HG03060 (cell line): ENCODE data around the gene HOXB2.

ENCODE experiments used
- ATAC-seq: cut with Tn5 transposase; IDR thresholded peaks from one replicate; pipeline ENCODE4 v1.9.1; 2021; ENCODE audit warnings: low read depth, moderate number of reproducible peaks; ENCODE audit not compliant: unreplicated experiment

The HOXB2 gene

DNA sequence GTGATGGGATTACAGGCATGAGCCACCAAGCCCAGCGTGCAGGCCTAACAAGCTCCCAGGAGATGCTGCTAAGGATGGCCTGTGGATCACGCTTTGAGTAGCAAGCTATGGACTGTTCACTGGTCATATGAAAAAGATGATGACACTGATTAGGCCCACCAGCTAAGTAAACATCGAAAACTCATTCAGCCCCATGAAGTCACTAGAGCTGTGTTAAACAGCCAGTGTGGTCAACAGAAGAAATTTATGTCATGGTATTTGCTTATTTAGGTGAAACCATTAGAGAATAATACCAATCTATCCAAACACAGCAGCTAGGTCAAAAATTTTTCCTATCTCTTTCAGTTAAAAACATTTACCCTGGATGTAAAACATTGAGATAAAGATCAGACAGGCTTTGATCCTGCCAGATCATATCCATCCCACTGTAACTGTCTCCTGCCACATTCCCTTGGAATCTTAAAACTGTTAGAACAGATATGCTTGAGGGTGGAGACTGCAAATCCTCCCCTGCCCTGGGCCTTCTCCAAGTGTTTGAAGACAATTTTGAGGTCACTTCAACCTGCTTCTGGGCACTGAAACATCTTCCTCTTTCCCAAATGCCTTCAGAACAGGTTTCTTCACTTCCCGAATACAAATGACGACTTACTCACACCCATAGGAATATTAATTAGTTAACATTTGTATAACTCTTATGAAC, 45.0 kb downstream of the HOXB2 start:
- no peak for ATAC-seq

DNA sequence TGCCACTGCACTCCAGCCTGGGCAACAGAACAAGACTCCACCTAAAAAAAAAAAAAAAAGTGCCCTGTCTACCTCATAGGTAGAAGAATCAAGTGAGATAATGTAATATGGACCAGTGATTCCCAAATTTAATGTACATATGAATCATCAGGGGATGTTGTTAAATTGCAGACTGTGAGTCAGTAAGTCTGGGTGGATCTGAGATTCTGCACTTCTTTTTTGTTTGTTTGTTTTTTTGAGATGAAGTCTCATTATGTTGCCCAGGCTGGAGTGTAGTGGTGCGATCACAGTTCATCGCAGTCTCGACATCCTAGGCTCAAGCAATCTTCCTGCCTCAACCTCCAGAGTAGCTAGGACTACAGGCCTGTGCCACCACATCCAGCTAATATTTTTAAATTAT, 45.7 kb downstream of the HOXB2 start:
- ATAC-seq: no peak

DNA sequence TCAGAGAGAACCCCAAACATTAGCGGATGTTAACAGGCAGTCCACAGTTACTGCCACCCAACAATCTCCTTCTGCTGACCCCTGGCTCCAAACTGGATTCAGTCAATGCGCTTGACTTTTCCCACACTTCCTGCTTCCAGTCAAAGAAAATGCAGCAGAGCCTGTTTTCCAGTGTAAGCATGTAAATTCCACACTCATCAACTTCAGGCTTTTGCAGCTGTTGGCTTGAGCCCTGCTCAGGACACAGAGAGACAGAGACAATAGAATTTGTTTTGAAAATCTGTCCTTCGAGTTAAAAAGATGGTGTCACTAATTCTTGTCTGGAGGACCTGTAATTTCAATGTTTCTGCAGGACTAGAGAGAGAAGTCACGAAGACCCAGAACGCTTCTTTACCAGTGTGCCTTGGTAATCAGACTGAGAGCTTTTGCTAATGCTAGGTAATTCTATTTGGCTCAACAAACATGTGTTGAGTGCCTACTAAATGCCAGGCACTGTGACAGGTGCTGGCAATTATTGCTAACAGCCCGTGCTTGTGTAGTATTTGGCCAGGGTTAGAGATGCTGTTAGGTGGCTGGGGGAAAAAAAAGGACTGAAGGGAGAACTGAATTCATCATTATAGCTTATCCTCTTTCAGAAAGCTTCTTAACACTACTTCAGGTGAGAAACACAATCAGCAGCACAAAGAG, 46.6 kb downstream of the HOXB2 start:
- no peak for ATAC-seq

DNA sequence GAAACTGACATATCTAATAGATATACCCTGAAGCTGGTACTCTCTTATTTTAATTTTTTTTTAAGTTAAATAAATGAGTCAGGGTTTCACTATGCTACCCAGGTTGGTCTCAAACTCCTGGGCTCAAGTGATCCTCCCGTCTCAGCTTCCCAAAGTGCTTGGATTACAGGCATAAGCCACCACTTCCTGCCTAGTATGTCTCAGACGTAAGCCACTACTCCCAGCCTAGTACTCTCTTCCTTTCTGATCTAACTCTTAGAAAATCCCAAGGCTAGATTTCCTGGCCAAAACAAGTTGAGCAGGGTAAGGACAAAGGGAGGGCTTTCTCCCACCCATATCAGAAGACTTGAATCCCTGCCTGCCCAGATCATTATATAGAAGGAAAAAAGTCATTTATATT, 47.8 kb downstream of the HOXB2 start:
- no peak for ATAC-seq

DNA sequence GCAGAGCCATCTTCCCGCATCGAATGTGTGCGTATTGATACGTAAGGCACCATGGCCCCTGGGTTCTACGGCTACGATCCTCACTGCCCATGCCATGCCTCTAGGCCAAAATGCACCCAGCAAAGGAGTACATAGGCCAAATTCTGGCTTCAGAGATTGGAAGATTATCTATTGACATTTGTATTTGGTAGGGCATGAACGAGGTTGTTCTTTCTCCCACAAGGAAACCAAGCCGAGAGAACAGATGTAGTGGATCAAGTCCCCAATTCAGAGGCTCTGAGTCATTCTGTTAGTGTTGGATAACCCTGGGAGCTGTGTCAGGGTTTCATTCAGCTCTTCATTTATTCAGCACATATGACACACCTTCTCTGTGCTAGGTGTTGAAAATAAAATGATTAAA, 50.6 kb downstream of the HOXB2 start:
- ATAC-seq: no peak
